ENCODE measurements around the gene KCNJ10.
A peak's percentile ranks its signal among the peaks of the same experiment; 100 is the strongest.

Gene KCNJ10

GRCh38 chr1:160020196-160020595 is 49.8 kb downstream of the KCNJ10 start:
- no peak for DNase-seq

DNA sequence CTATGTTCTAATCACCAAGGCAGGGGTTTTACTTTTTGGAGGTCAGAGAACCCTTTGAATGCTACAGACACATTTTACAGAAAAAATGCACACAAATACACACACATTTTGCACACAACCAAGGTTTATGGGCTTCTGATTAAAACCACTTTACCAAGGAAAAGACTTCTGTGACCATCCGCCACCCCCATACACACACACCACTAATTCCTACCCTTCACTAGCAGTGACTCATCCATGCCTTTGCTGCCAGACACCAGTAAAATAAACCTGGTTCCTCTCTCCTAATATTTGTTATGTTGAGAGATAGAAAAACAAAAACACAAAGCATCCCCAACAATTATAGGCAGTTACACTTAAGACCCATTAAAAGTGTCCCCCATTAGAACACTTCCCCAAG is 51.1 kb downstream of the KCNJ10 start:
- DNase-seq = no peak

DNA sequence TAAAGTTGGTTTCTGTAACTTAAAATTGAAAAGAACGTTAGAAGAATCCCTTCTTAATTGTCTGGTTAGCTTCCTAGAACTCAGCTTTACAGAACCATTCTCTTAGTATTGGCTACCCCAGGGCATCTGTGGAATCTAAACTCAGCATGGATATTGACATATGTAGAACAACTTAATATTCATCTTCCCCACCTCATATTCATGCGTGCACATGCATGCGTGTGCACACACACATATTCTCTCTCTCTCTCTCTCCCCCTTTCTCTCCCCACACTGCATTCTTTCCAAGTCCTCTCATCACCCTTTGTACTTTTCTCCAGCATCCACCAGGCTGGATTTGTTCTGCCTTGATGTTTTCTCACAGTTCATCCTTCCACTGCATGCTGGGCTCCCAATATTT is 51.6 kb downstream of the KCNJ10 start:
- no peak for DNase-seq

GRCh38 chr1:160017592-160017991 is 52.4 kb downstream of the KCNJ10 start:
- DNase-seq = no peak

DNA sequence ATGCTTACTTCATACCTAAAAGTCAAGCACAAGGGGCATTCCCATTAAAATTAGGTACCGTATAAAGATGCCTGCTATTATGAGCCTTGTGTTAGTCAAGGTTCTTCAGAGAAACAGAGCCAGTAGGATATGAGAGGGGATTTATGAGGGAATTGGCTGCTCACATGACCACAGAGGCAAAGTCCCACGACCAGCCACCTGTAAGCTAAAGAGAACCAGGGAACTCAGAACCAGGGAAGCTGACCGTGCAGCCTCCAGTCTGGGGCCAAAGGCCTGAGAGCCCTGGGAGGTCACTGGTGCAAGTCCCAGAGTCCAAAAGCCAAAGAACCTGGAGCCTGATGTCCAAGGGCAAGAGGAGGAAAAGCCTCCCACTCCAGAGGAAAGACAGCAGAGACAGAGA is 58.2 kb downstream of the KCNJ10 start:
- DNase-seq = no peak

DNA sequence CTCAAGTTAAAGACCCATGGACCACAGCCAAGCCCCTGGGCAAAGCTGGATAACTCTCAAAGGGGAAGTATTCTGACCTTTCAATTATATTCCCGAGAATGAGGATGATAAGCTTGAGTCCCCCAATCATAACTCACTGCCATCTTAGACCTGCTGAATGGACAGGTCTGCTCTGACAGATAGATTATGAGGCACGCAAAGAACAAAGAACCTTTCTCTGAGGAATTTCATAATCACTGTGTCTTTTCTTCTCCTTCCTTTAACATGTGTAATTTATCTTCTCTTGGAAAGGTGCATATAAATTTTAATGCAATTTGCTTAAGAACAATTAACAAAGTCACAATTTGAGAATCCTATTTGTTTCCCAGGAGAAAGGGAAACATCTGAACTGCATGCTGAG is 60.2 kb downstream of the KCNJ10 start:
- no peak for DNase-seq

DNA sequence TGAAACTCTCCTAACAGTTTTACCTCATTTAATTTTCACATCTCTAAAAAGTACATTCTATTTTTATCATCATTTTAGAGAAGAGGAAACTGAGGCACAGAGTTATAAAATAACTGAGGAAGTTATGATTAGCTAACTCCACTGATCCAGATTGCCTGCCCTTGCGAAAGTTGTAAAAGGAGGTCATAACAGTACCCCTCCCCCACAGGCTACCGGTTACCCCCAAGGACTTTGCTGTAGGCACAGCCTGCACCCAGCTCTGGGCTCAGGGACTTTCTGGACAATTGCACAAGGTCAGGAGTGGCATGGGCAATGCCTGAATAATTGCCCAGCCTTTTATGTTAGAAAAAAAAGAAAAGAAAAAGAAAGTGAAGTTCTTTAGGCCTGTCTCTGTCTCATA is 60.9 kb downstream of the KCNJ10 start:
- no peak for DNase-seq

DNA sequence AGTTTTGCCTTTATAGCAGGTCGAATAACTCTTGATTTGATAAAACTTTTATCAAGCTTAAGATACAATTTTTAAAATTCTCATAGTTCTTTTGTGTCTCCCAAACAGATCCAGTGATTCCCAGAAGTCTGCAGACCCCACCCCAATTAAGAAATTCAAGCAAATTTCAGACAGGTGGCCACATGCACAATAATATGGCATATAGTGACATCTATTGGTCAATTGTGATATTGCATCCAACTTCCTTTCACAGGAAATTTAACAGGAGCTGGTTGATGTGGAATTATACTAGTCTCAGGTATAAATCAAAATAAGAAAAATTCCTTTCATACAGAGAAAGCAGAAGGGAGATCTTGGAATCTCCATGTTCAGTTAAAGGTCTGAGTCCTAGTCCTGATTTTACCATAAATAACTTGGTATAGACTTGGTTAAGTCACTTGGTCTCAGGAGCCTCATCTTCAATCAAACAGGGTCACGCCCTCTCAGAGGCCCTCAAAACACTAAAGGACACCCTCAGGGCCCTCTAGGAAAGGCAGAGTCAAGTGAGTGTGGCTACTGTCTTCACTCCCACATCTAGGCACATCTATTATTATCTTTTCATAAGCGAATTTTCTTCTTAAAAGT is 62.3 kb downstream of the KCNJ10 start:
- peak; percentile 42 for DNase-seq

GRCh38 chr1:160006312-160006940 is 63.5 kb downstream of the KCNJ10 start:
- peak; percentile 82 for DNase-seq

DNA sequence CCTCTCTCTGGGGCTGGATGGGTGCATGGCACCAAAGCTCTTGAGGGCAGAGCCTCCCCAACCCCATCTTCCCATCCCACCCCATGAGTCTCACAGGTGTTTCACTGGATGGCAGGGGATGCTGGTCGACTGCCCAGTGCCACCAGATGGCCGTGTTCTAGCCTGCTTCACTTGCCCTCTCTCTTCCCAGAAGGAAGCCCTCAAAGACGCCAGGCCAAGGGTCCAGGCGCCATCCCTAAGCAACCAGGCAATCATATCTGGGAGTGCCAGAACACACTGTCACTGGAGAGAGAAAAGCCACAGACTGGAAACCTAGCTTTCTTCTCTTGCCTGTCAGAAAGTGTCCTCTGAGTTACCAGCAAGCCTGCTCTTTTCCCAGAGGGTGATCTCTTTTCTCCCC is 64.9 kb downstream of the KCNJ10 start:
- DNase-seq = no peak

- DNase-seq = no peak
Measured at GRCh38 chr1:160004425-160004824, 65.5 kb downstream of the KCNJ10 start.

DNA sequence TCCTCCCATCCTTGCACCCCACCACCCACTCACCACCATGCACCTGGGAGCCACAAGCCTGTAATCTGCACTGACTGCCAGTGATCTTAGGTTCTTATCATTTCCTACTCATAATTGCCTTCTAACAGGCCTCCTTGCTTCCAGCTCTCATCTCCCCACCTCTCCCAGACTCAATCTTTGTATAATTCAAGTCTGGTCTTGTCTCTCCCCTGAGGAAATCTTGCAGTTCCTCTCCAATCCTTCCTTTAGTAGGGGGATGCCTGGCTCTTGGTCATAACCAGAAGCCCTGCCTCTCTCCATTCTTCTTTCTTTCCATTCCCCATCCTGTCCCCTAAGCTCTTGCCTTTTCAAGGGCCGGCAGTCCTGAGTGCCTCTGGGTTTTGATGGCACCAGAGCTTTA is 66.0 kb downstream of the KCNJ10 start:
- no peak for DNase-seq

- DNase-seq = no peak
Measured at GRCh38 chr1:160001440-160001839, 68.5 kb downstream of the KCNJ10 start.

DNA sequence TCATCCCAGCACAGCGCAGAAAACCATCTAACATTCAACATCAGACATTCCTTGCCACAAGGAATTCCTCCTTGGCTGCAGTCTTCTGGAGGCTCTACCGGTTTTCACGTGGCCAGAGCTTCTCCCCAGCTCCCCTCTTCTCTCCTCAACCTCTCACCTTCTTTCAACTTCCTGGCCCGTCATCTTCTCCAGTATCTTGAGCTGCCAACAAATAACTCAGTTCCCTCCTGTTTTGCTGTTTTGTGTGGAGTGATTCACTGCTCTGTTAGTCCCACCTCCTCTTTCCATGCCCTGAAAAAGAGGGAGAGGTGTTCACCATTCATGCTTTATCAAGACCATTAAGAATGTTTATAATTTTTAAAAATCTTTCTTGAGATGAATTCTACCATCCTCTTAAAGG is 70.8 kb downstream of the KCNJ10 start:
- DNase-seq = no peak

- no peak for DNase-seq
Measured at GRCh38 chr1:159996653-159997052, 73.3 kb downstream of the KCNJ10 start.

DNA sequence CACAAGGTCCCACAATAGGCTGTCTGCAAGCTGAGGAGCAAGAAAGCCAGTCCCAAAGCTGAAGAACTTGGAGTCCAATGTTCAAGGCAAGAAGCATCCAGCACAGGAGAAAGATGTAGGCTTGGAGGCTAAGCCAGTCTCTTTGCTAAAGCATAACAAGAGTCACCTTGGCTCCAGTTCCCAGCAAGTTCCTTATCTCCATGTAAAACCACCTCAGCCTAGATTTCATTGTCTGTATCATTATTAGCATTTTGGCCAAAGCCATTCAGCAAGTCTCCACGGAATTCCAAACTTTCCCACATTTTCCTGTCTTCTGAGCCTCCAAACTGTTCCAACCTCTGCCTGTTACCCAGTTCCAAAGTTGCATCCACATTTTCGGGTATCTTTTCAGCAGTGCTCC is 75.1 kb downstream of the KCNJ10 start:
- DNase-seq = no peak

- peak; percentile 9 for DNase-seq
Measured at GRCh38 chr1:159993911-159994310, 76.0 kb downstream of the KCNJ10 start.

GRCh38 chr1:159992161-159992560 is 77.8 kb downstream of the KCNJ10 start:
- no peak for DNase-seq

DNA sequence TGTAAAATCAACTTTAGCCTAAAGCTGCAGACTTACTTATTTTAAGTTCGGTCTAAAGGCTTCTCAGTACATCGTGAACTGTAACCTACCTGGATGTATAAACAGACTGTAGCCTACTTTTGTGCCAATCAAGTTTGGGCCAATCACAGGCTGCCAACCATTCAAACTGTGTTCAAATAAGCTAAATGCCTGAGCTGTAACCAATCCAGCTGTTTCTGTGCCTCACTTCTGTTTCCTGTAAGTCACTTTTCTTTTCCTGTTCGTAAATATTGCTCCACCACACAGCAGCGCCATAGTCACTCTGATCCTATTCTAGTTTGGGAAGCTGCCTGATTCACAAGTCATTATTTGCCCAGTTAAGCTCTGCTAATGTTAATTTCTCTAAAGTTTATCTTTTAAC is 78.4 kb downstream of the KCNJ10 start:
- no peak for DNase-seq

DNA sequence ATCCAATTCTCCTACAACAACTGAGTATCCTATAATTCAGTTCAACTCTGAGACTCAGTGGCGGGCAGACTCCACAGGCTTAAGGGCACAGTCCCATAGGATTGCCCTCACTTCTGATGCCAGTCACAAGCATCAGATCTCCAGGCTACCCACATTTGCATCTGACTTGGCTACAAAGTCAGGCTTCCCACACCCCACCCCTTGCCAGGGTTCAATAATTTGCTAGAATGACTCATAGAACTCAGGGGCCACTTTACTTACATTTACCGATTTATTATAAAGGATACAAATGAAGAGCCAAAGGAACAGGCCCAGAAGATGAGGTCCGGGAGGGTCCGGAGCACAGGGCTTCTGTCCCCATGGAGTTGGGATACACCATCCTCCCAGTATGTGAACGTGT is 80.0 kb downstream of the KCNJ10 start:
- no peak for DNase-seq

DNA sequence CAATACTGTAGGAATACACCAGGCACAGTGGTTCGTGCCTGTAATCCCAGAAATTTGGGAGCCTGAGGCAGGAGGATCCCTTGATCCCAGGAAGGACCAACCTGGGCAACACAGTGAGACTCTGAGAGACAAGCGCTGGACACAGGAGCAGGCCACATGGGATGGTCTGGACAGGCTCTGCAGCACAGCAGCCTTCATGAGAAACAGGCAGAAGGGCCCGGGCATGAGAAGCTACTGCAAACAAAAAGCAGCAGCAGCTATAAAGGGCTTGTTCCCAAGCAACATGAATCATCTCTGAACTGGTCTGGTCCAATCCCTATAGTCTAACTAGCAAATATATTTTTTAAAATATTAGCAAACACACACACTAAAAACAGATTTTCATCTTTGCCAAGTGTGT is 80.4 kb downstream of the KCNJ10 start:
- DNase-seq = no peak

GRCh38 chr1:159988006-159988405 is 82.0 kb downstream of the KCNJ10 start:
- no peak for DNase-seq

DNA sequence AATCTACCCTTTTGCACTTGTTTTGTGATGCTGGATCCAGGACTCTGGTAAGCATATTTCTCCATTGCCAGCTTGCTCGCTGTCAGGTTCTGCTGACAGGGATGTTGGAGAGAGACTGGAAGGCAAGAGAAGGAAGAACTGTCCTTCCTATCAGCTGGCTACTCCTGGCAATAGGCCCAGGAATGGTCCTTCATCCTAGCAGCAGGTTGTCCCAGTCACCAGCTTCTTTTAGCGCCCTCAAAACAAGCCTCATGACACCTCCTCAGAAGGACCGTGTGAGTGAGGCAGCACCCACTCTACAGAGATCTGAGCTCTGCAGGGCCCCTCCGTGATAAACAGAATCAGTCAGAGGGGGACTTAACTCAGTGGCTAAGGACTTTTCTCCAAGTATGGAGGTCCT is 82.8 kb downstream of the KCNJ10 start:
- DNase-seq = no peak

GRCh38 chr1:159986531-159986930 is 83.4 kb downstream of the KCNJ10 start:
- DNase-seq = no peak

DNA sequence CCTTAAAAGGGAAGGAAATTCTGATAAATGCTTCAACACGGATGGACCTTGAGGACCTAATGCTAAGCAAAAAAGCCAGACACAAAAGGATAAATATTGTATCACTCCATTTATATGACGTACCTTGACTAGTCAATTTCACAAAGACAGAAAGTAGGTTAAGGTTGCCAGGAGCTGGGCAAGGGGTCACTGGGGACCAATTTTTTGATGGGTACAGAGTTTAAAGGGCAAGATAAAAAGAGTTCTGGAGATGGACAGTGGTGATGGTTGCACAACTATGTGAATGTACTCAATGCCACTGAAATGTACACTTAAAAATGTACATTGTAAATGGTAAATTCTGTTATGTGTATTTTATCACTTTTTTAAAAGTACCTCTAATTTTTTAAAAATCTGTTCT is 83.9 kb downstream of the KCNJ10 start:
- DNase-seq = no peak
